SK-N-SH (cell line): Measurements from ENCODE around the gene FBXO44. TPM values are rescaled to one million over a fixed set of nuclear protein-coding genes. Genes with fewer than 3 reads are reported as not detected.

Experiments used
- CTCF ChIA-PET: fragments of 300-600, 350-600 bp; formaldehyde crosslinking; extraction: SDS; loops from one replicate; lab custom pipeline; 2021; lab: Yijun Ruan, JAX
- POLR2A ChIA-PET: fragments of 350-600 bp; sonication (Branson Sonifier 250); formaldehyde crosslinking; extraction: SDS; loops from one replicate; lab custom pipeline; 2020; ENCODE audit warnings: antibody characterized with exemption, inconsistent platforms; lab: Yijun Ruan, JAX
- DNase-seq: peaks from one replicate; pipeline ENCODE4 v3.0.0; 2012
- H2AFZ ChIP-seq: fragments of 200-600 bp; sonication (generic); 2 replicates; pipeline ENCODE4 v1.8.1; 2016; ENCODE audit warnings: antibody characterized with exemption, mild to moderate bottlenecking, low read depth
- H3F3A ChIP-seq: fragments of 200-600 bp; sonication (generic); replicated peaks from 2 replicates; pipeline ENCODE3; 2016; ENCODE audit warnings: antibody characterized with exemption, mild to moderate bottlenecking; ENCODE audit not compliant: insufficient read depth
- H3K27ac ChIP-seq, 2 experiments: fragments of 200-500 bp in 1 of 2; fragments of 200-600 bp in 1 of 2; sonication (Bioruptor generic) in 1 of 2; sonication (generic), shearing (Covaris generic) in 1 of 2; 2 replicates each; pipeline versions ENCODE4 v1.5.1 to v1.6.1; 2014 to 2016; ENCODE audit warnings: low read depth in 2 of 2, inconsistent platforms in 1 of 2, low read length in 1 of 2, mild to moderate bottlenecking in 1 of 2, mixed read lengths in 1 of 2
- H3K27me3 ChIP-seq: fragments of 200-600 bp; sonication (generic), shearing (Covaris generic); 2 replicates; pipeline ENCODE4 v1.6.1; 2016; ENCODE audit warnings: mixed run types; ENCODE audit not compliant: insufficient read depth
- H3K36me3 ChIP-seq, 2 experiments: fragments of 200-500 bp in 1 of 2; fragments of 200-600 bp in 1 of 2; sonication (Bioruptor generic) in 1 of 2; sonication (generic) in 1 of 2; replicated peaks in 1 of 2; 2 replicates each; pipeline versions ENCODE3 to v1.5.1; 2014 to 2016; ENCODE audit warnings: low read length in 1 of 2, mild to moderate bottlenecking in 1 of 2; ENCODE audit not compliant: insufficient read depth in 2 of 2, control insufficient read depth in 1 of 2
- H3K4me1 ChIP-seq, 2 experiments: fragments of 200-500 bp in 1 of 2; fragments of 200-600 bp in 1 of 2; sonication (Bioruptor generic) in 1 of 2; sonication (generic), shearing (Covaris generic) in 1 of 2; 2 replicates each; pipeline versions ENCODE4 v1.5.1 to v1.6.1; 2014 to 2016; ENCODE audit warnings: low read depth in 1 of 2, low read length in 1 of 2, mixed run types in 1 of 2; ENCODE audit not compliant: insufficient read depth in 2 of 2, control insufficient read depth in 1 of 2
- H3K4me2 ChIP-seq: fragments of 200-600 bp; sonication (generic), shearing (Covaris generic); 2 replicates; pipeline ENCODE4 v1.6.1; 2017; ENCODE audit warnings: mixed run types
- H3K4me3 ChIP-seq, 2 experiments: fragments of 200-500 bp in 1 of 2; fragments of 200-600 bp in 1 of 2; sonication (Bioruptor generic) in 1 of 2; sonication (generic), shearing (Covaris generic) in 1 of 2; 2 replicates each; pipeline versions ENCODE4 v1.5.1 to v1.8.1; 2014 to 2016; ENCODE audit warnings: low read depth in 2 of 2, inconsistent platforms in 1 of 2, low read length in 1 of 2, mild to moderate bottlenecking in 1 of 2, mixed read lengths in 1 of 2, moderate library complexity in 1 of 2
- H3K79me2 ChIP-seq: fragments of 200-600 bp; sonication (generic); 2 replicates; pipeline ENCODE4 v1.8.1; 2017; ENCODE audit warnings: mild to moderate bottlenecking; ENCODE audit not compliant: insufficient read depth
- H3K9ac ChIP-seq: fragments of 200-600 bp; sonication (generic); 2 replicates; pipeline ENCODE4 v1.6.1; 2017; ENCODE audit warnings: mixed run types
- H3K9me2 ChIP-seq: fragments of 200-600 bp; sonication (generic); 2 replicates; pipeline ENCODE4 v1.6.1; 2017; ENCODE audit warnings: mixed run types
- H3K9me3 ChIP-seq: fragments of 200-600 bp; sonication (generic); 2 replicates; pipeline ENCODE4 v1.6.1; 2017; ENCODE audit warnings: mixed run types, mild to moderate bottlenecking, moderate library complexity
- H4K20me1 ChIP-seq: fragments of 200-600 bp; sonication (generic); 2 replicates; pipeline ENCODE4 v1.6.1; 2017; ENCODE audit warnings: mild to moderate bottlenecking, mixed run types; ENCODE audit not compliant: insufficient read depth
- ELF1 ChIP-seq: IDR thresholded peaks from 2 replicates; pipeline ENCODE4 v1.4.0; 2012
- EP300 ChIP-seq, 2 experiments: IDR thresholded peaks; 2 replicates each; pipeline versions ENCODE4 v1.4.0 to v1.6.1; 2012; ENCODE audit warnings: borderline replicate concordance in 1 of 2, low read depth in 1 of 2, low read length in 1 of 2
- GATA2 ChIP-seq: sonication (generic); formaldehyde crosslinking; IDR thresholded peaks from 2 replicates; pipeline ENCODE4 v1.5.0; 2020; ENCODE audit warnings: mild to moderate bottlenecking, missing genetic modification reagents
- RAD21 ChIP-seq: IDR thresholded peaks from 2 replicates; pipeline ENCODE4 v1.6.1; 2012; ENCODE audit warnings: mild to moderate bottlenecking, low read length
- RFX5 ChIP-seq: IDR thresholded peaks from 2 replicates; pipeline ENCODE4 v1.6.1; 2012; ENCODE audit warnings: mild to moderate bottlenecking, improper control_type of control experiment, low read length
- TAF1 ChIP-seq: IDR thresholded peaks from 2 replicates; pipeline ENCODE4 v1.6.1; 2012; ENCODE audit warnings: low read depth, mild to moderate bottlenecking, low read length, moderate library complexity, borderline replicate concordance
- TCF12 ChIP-seq: IDR thresholded peaks from 2 replicates; pipeline ENCODE4 v1.4.0; 2012
- USF1 ChIP-seq: IDR thresholded peaks from 2 replicates; pipeline ENCODE4 v1.4.0; 2012; ENCODE audit warnings: low read depth, borderline replicate concordance
- ZBTB33 ChIP-seq: IDR thresholded peaks from 2 replicates; pipeline ENCODE4 v1.4.0; 2012; ENCODE audit warnings: low read depth, borderline replicate concordance
- WGBS: methylation state at CpG from one replicate; pipeline ENCODE4 v1.1.6; 2017; ENCODE audit warnings: low lambda C conversion rate; 5-methylcytosine and 5-hydroxymethylcytosine counted together
- polyA plus RNA-seq, 3 experiments: library from polyadenylated mRNA; depleted of rRNA; stranded (reverse); fragments of >200 nt; gene quantifications; 2 replicates each; pipeline ENCODE4 v1.2.3, GENCODE V29; 2012
- TF ChIP-seq, protein P1 (sequence below): fragments of 150-350 bp; IDR thresholded peaks from 2 replicates; pipeline ENCODE4 v1.6.1; 2016; ENCODE audit warnings: mild to moderate bottlenecking, low read depth, low read length
- TF ChIP-seq, protein P2 (sequence below): fragments of 150-350 bp; IDR thresholded peaks from 2 replicates; pipeline ENCODE4 v1.6.1; 2017; ENCODE audit warnings: antibody characterized with exemption, low read length, low read depth, borderline replicate concordance
- TF ChIP-seq, protein P3 (sequence below): fragments of 200-600 bp; sonication (generic); IDR thresholded peaks from 2 replicates; pipeline ENCODE4 v1.6.1; 2017; ENCODE audit warnings: antibody characterized with exemption, mild to moderate bottlenecking, moderate library complexity

Gene FBXO44
- polyA plus RNA-seq, 1 of the 3 experiments (the other 2 are of a cell fraction): 42.8 TPM

- no peaks in the 10 kb centered on the region for H3F3A ChIP-seq
- H3K27ac ChIP-seq: no peak overlapping the region
- 59% methylated on average over 6 of the region's 9 CpGs for WGBS
- ChIA-PET CTCF (interaction anchor here (0.8 to 8.8 kb wide), 4 partner anchors 16 to 55 kb away, joined by 3 to 90 read pairs (median 9); partner anchors contain the start of gene FBXO6), POLR2A (no interaction called here)
- no peak overlapping the region for H3K4me3 ChIP-seq
- H4K20me1 ChIP-seq: no peaks in the 10 kb centered on the region
- no peaks in the 10 kb centered on the region for H3K9me3 ChIP-seq
- H3K36me3 ChIP-seq: no peaks in the 10 kb centered on the region
- no peak overlapping the region for H2AFZ ChIP-seq
- H3K79me2 ChIP-seq: no peaks in the 10 kb centered on the region
- H3K27me3 ChIP-seq: no peaks in the 10 kb centered on the region; the same call in 1 of the 2 replicates
- H3K4me2 ChIP-seq: no peak overlapping the region
- no peak overlapping the region for H3K9ac ChIP-seq
- H3K4me1 ChIP-seq: peaks cover 0 to 18% of the 10 kb centered on the region in 2 experiments; a peak in 1 of 4 replicates
- TF ChIP-seq RFX5: no peak
- TF ChIP-seq EP300 (IDR thresholded peaks at IDR 0.05; ENCODE audit: borderline replicate concordance in 1 of 2, low read depth in 1 of 2, low read length in 1 of 2): no peak
- TF ChIP-seq ZBTB33: no peak
- TF ChIP-seq TCF12: no peak
- TF ChIP-seq, protein P1, sequence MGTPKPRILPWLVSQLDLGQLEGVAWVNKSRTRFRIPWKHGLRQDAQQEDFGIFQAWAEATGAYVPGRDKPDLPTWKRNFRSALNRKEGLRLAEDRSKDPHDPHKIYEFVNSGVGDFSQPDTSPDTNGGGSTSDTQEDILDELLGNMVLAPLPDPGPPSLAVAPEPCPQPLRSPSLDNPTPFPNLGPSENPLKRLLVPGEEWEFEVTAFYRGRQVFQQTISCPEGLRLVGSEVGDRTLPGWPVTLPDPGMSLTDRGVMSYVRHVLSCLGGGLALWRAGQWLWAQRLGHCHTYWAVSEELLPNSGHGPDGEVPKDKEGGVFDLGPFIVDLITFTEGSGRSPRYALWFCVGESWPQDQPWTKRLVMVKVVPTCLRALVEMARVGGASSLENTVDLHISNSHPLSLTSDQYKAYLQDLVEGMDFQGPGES: no peak
- TF ChIP-seq, protein P2, sequence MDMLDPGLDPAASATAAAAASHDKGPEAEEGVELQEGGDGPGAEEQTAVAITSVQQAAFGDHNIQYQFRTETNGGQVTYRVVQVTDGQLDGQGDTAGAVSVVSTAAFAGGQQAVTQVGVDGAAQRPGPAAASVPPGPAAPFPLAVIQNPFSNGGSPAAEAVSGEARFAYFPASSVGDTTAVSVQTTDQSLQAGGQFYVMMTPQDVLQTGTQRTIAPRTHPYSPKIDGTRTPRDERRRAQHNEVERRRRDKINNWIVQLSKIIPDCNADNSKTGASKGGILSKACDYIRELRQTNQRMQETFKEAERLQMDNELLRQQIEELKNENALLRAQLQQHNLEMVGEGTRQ: no peak
- no peak for TF ChIP-seq GATA2 (CRISPR knock-in tag)
- TF ChIP-seq RAD21: no peak
- no peak for TF ChIP-seq TAF1
- no peak for TF ChIP-seq USF1
- no peak for TF ChIP-seq ELF1
- TF ChIP-seq, protein P3, sequence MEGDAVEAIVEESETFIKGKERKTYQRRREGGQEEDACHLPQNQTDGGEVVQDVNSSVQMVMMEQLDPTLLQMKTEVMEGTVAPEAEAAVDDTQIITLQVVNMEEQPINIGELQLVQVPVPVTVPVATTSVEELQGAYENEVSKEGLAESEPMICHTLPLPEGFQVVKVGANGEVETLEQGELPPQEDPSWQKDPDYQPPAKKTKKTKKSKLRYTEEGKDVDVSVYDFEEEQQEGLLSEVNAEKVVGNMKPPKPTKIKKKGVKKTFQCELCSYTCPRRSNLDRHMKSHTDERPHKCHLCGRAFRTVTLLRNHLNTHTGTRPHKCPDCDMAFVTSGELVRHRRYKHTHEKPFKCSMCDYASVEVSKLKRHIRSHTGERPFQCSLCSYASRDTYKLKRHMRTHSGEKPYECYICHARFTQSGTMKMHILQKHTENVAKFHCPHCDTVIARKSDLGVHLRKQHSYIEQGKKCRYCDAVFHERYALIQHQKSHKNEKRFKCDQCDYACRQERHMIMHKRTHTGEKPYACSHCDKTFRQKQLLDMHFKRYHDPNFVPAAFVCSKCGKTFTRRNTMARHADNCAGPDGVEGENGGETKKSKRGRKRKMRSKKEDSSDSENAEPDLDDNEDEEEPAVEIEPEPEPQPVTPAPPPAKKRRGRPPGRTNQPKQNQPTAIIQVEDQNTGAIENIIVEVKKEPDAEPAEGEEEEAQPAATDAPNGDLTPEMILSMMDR: no peak
- no peak for DNase-seq
- H3K9me2 ChIP-seq: no peaks in the 10 kb centered on the region
These were observed 50.9 kb downstream of the FBXO44 start for GRCh38 chr1:11705596-11705995.
